Natural killer cell (primary cell): Measurements from ENCODE around the gene PEX3. TPM values are rescaled to one million over a fixed set of nuclear protein-coding genes. Genes with fewer than 3 reads are reported as not detected.

ENCODE experiments used
- ATAC-seq, 3 donors: fragments of 150-1000 bp in 2 of 3; fragments of 200-7000 bp in 1 of 3; cut with Tn5 transposase; 1 replicate in 1 of 3; 2 replicates in 2 of 3; pipeline ENCODE4 v1.10.0; 2021; ENCODE audit warnings: mild to moderate bottlenecking in 2 of 3, moderate library complexity in 2 of 3
- DNase-seq, 2 donors: peaks; one replicate each; pipeline versions ENCODE4 v3.0.0 to v3.0.0-alpha.2; 2013 to 2021; ENCODE audit warnings: mixed read lengths in 1 of 2
- H3K27ac ChIP-seq: one replicate; pipeline ENCODE4 v1.5.1; 2013; ENCODE audit warnings: mild to moderate bottlenecking, low read length
- H3K27me3 ChIP-seq: one replicate; pipeline ENCODE4 v1.6.1; 2013; ENCODE audit warnings: low read length; ENCODE audit not compliant: control insufficient read depth, insufficient read depth
- H3K36me3 ChIP-seq: one replicate; pipeline ENCODE4 v1.6.1; 2013; ENCODE audit warnings: low read length; ENCODE audit not compliant: control insufficient read depth, insufficient read depth
- H3K4me1 ChIP-seq: one replicate; pipeline ENCODE4 v1.6.1; 2013; ENCODE audit warnings: low read length; ENCODE audit not compliant: control insufficient read depth, insufficient read depth
- H3K4me3 ChIP-seq: one replicate; pipeline ENCODE4 v1.5.1; 2013; ENCODE audit warnings: low read length
- H3K9me3 ChIP-seq: one replicate; pipeline ENCODE4 v1.6.1; 2013; ENCODE audit warnings: low read length; ENCODE audit not compliant: control insufficient read depth, insufficient read depth
- H3K27ac Mint-ChIP-seq, 2 donors: one replicate each; pipeline ENCODE4 v1.8.0; 2022; ENCODE audit warnings: mild to moderate bottlenecking in 2 of 2, mixed read lengths in 2 of 2, moderate library complexity in 1 of 2
- H3K27me3 Mint-ChIP-seq, 2 donors: one replicate each; pipeline ENCODE4 v1.8.0; 2022; ENCODE audit warnings: low read depth in 2 of 2, mixed read lengths in 2 of 2
- H3K36me3 Mint-ChIP-seq: one replicate; pipeline ENCODE4 v1.8.0; 2022; ENCODE audit warnings: mixed read lengths
- H3K4me1 Mint-ChIP-seq, 2 donors: one replicate each; pipeline ENCODE4 v1.8.0; 2022; ENCODE audit warnings: mixed read lengths in 2 of 2
- H3K4me3 Mint-ChIP-seq: one replicate; pipeline ENCODE4 v1.8.0; 2022; ENCODE audit warnings: mild to moderate bottlenecking, moderate library complexity, mixed read lengths
- H3K9me3 Mint-ChIP-seq, 2 donors: one replicate each; pipeline ENCODE4 v1.8.0; 2022; ENCODE audit warnings: mixed read lengths in 2 of 2
- WGBS: methylation state at CpG from one replicate; pipeline ENCODE4 v1.1.7; 2013; ENCODE audit warnings: missing lambda C conversion rate; ENCODE audit not compliant: insufficient coverage; 5-methylcytosine and 5-hydroxymethylcytosine counted together
- intact Hi-C: fragments of 100-400 bp; cut with micrococcal nuclease; formaldehyde crosslinking; loops from one replicate; pipeline ENCODE4 v1.14.2; 2022
- total RNA-seq, 4 donors: library from RNA; stranded (reverse); fragments of 120-200 nt in 1 of 4; gene quantifications; one replicate each; pipeline versions ENCODE4 v1.2.3 to v1.2.4, GENCODE V29; 2013 to 2022
- TF ChIP-seq, protein P1 (sequence below): fragments of 200-600 bp; IDR thresholded peaks from one replicate; pipeline ENCODE4 v1.8.0; 2022; ENCODE audit warnings: antibody characterized with exemption

The PEX3 gene
- total RNA-seq, 3 donors from 2014 or later (not counting 1 experiment from before 2014, with no cell fraction given): 10.2 to 16.0 (median 14.2) TPM

DNA sequence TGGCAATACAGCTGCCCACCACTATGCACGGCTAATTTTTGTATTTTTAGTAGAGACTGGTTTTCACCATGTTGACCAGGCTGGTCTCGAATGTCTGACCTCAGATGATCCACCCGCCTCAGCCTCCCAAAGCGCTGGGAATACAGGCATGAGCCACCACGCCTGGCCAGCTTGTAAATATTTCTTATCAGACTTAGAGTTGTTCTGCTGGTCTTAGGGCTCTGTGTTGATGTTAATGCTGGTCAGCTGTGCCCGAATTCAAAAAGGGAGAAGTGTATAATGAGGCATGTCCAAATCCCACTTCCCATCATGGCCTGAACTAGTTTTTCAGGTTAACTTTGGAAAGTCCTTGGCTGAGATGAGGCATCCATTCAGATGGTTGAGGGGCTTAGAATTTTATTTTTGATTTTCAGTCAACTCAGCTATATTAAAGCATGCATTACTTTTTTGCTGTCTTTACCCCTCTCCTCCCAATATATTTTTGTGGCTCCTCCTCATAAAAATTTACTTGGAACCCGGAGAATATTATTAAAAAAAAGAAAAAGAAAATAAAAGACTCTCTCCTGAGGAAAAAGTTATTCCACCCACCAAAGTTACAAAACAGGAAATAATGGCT lies 47.8 kb upstream of the PEX3 start:
- Mint-ChIP-seq H3K4me3 (no peak overlapping the region), H3K27ac (no peak overlapping the region), H3K36me3 (no peaks in the 10 kb centered on the region), H3K4me1 (peaks cover 27 to 38% of the 10 kb centered on the region in 2 donors), H3K27me3 (peaks cover 0 to 3% of the 10 kb centered on the region in 2 donors), H3K9me3 (no peaks in the 10 kb centered on the region)
- ATAC-seq (no peak), DNase-seq (no peak)
- no peak overlapping the region for H3K4me3 ChIP-seq
- intact Hi-C loops: no loop called here
- TF ChIP-seq, protein P1, sequence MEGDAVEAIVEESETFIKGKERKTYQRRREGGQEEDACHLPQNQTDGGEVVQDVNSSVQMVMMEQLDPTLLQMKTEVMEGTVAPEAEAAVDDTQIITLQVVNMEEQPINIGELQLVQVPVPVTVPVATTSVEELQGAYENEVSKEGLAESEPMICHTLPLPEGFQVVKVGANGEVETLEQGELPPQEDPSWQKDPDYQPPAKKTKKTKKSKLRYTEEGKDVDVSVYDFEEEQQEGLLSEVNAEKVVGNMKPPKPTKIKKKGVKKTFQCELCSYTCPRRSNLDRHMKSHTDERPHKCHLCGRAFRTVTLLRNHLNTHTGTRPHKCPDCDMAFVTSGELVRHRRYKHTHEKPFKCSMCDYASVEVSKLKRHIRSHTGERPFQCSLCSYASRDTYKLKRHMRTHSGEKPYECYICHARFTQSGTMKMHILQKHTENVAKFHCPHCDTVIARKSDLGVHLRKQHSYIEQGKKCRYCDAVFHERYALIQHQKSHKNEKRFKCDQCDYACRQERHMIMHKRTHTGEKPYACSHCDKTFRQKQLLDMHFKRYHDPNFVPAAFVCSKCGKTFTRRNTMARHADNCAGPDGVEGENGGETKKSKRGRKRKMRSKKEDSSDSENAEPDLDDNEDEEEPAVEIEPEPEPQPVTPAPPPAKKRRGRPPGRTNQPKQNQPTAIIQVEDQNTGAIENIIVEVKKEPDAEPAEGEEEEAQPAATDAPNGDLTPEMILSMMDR: no peak
- no peak overlapping the region for H3K27ac ChIP-seq
- H3K36me3 ChIP-seq: no peaks in the 10 kb centered on the region
- no peaks in the 10 kb centered on the region for H3K9me3 ChIP-seq
- H3K4me1 ChIP-seq: peaks cover 16% of the 10 kb centered on the region
- H3K27me3 ChIP-seq: no peaks in the 10 kb centered on the region
- 89% methylated on average over 5 of the region's 7 CpGs for WGBS

DNA sequence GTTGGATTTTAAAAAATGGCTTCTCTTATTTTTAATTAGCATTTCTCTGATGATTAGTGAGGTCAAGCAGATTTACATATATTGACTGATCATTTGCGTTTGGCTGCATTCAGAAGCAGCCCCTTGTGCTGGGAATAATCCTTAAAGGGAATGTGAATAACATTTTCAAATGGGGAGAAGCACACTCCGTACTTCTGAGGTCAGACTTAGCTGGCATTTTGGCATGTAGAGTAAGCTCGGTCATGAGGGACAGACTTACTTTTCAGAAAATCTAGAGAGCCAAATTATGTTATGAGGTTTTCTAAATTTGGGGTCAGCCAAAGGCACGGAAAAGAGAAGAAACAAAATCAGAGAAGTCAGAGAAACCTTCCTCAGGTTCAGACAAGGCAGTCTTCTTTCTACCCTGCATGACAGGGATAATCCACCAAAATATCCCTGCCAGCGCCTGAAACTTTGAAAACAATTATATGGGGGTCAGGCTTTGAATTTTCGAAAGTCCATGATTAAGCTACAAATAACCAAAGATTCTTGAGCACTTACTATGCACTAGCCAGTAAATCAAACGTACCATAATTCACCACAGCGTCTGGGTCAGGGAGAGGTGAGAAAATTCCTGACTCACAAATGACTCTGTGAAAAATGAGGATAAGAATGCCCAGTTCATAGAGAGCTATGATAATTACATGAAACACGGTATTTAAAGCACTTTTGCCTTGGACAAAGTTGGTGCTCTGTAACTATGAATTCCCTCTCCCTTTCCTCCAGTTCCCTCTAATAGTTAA lies 45.0 kb upstream of the PEX3 start:
- 86% methylated on average over 7 of the region's 9 CpGs for WGBS

DNA sequence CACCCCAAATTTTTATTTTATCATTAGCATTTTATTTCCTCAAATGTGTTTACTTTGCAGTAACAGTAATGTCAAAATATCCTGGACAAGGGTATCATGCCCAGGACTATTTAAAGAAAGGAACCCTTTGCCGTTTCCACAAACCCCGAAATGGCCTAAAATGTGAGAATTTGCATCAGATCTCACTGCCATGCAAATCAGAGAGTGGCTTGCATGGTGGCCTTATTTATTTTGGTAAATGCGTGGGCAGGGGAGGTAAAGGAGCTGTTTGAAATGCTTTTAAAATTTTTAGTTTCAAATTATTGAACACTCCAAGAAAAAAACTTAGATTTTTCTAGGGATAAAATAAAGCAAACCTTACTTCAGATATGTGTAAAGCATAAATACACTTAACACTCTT lies 43.9 kb upstream of the PEX3 start:
- H3K4me3 ChIP-seq: no peak overlapping the region
- H3K27ac ChIP-seq: no peak overlapping the region
- 87% methylated on average over 2 of the region's 3 CpGs for WGBS
- H3K36me3 ChIP-seq: no peaks in the 10 kb centered on the region
- DNase-seq (no peak), ATAC-seq (no peak)
- H3K9me3 ChIP-seq: no peaks in the 10 kb centered on the region
- Mint-ChIP-seq H3K36me3 (no peaks in the 10 kb centered on the region), H3K9me3 (no peaks in the 10 kb centered on the region), H3K4me3 (no peak overlapping the region), H3K27me3 (peaks cover 0 to 3% of the 10 kb centered on the region in 2 donors), H3K4me1 (peaks cover 0 to 5% of the 10 kb centered on the region in 2 donors), H3K27ac (no peak overlapping the region)
- H3K27me3 ChIP-seq: no peaks in the 10 kb centered on the region
- TF ChIP-seq, protein P1: no peak
- H3K4me1 ChIP-seq: no peaks in the 10 kb centered on the region
- intact Hi-C loops: no loop called here

More for the DNA sequence above, 45.0 kb upstream of the PEX3 start:
- Mint-ChIP-seq H3K4me1 (peaks cover 8 to 12% of the 10 kb centered on the region in 2 donors), H3K4me3 (no peak overlapping the region), H3K27ac (no peak overlapping the region), H3K9me3 (no peaks in the 10 kb centered on the region), H3K27me3 (peaks cover 0 to 3% of the 10 kb centered on the region in 2 donors), H3K36me3 (no peaks in the 10 kb centered on the region)
- H3K4me1 ChIP-seq: peaks cover 11% of the 10 kb centered on the region
- no peaks in the 10 kb centered on the region for H3K27me3 ChIP-seq
- intact Hi-C loops: no loop called here
- no peaks in the 10 kb centered on the region for H3K36me3 ChIP-seq
- H3K4me3 ChIP-seq: no peak overlapping the region
- H3K9me3 ChIP-seq: no peaks in the 10 kb centered on the region
- ATAC-seq (no peak), DNase-seq (no peak)
- TF ChIP-seq, protein P1: no peak
- H3K27ac ChIP-seq: no peak overlapping the region
